IPS-18c (cell line): Measurements from ENCODE around the gene NELFE.
A peak's percentile ranks its signal among the peaks of the same experiment; 100 is the strongest.

ENCODE experiments used
- H3K4me3 ChIP-seq: 2 replicates; pipeline ENCODE4 v1.7.0; 2013; ENCODE audit warnings: low read depth, mild to moderate bottlenecking, low read length, moderate library complexity; ENCODE audit not compliant: insufficient read depth
- H3K9me3 ChIP-seq: one replicate; pipeline ENCODE4 v1.6.1; 2013; ENCODE audit warnings: mild to moderate bottlenecking, low read length, moderate library complexity; ENCODE audit not compliant: control insufficient read depth, insufficient read depth

Gene NELFE

DNA sequence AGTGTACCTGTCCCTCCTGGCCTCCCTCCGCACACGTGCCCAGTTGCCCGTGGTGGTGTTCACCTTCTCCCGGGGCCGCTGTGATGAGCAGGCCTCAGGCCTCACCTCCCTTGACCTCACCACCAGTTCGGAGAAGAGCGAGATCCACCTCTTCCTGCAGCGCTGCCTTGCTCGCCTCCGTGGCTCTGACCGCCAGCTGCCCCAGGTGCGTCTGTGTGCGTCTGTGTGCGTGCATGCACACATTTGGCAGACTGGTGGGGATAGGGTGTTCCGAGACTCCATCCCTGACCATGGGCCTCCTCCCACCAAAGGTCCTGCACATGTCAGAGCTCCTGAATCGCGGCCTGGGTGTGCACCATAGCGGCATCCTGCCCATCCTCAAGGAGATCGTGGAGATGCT is 5.2 kb upstream of the NELFE start:
- no peaks in the 10 kb centered on the region for H3K9me3 ChIP-seq
- H3K4me3 ChIP-seq: no peak overlapping the region

DNA sequence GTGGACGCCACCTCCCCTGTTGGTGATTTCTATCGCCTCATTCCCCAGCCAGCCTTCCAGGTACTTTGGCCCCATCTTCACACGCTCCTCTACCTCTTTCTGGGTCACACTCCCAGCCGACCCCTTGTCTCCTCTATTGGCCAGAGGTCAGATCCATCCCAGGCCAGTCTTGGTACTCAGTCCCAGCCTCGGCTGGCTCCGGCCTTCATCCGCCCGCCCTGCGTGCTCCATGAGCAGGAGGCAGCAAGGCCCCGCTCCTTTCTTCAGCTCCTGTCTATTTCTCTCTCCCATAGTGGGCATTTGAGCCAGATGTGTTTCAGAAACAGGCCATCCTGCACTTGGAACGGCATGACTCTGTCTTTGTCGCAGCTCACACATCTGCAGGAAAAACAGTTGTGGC is 2.8 kb upstream of the NELFE start:
- Histone ChIP-seq H3K9me3 (no peaks in the 10 kb centered on the region), H3K4me3 (no peak overlapping the region)

DNA sequence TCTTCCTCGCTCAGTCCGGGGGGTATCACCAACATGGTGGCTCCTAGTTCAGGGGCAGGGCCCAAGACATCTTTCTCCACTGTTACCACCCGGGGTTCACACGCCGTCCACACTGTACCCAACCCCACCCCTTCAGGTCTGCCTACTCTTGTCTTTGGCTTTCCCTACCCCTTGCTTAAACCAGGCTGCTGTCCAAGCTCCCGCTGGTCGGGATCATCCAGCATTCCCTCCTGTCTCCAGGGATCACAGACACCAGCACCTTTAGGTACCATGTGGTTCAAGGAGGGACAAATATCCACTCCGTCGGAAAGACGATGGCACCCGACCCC is 395 bp downstream of the NELFE start:
- no peaks in the 10 kb centered on the region for H3K9me3 ChIP-seq

DNA sequence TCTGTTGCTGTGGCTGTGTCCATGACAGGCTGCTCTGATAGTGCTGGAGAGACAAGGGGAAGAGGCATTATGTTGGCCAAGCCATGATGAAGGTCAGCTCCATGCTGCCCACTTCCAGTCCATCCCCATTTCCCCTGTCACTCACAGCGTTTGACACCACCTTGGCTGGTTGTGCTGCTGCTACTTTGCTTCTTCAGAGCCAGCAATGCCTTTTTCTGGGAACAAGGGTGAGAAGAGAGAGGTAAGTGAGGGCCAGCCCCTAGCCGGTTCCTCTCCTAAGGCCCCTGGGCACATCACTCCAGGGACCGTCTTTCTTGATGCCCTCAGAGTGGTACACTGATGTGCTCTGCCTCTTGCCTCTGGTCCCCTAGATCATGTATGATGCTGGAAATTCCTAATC is 2.0 kb downstream of the NELFE start:
- Histone ChIP-seq H3K9me3 (no peaks in the 10 kb centered on the region), H3K4me3 (no peak overlapping the region)

More for the DNA sequence above, 395 bp downstream of the NELFE start:
- peak overlapping the region; percentile 86 for H3K4me3 ChIP-seq

DNA sequence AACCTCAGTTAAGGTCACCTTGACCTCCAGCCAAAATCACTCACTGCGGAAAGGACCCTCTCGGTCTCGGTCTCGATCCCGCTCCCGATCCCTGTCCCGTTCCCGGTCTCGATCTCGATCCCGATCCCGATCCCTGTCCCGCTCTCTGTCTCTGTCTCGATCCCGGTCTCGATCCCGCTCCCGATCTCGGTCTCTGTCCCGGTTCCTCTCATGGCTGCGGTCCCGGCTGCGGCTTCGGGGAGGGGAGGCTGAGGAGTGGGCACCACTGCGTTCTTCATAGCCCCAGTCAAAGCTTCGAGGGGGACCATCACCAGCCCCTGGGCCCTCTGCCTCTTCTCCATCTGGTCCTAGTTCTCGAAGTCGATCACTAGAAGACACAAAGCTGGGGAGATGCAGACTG is 4.3 kb downstream of the NELFE start:
- no peaks in the 10 kb centered on the region for H3K9me3 ChIP-seq
- no peak overlapping the region for H3K4me3 ChIP-seq

DNA sequence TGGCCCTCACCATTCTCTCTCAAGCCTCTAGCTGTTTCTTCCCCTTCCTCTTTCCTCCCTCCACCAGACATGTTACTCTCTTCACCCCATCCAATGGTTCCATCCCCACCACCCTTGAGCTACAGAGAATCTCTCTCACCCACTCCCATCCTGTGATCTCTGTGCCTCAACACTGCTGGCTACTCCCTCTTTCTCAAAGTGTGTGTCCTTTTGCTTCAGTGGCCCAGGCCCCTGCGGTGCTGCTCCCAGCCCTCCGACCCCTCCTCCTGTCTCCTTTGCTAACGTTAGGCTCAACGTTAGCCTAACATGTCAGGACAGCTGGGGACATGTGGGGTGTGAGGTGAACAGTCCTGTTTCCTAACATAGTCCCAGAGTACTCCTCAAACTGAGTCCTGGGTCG is 5.9 kb downstream of the NELFE start:
- H3K4me3 ChIP-seq: no peak overlapping the region
- H3K9me3 ChIP-seq: no peaks in the 10 kb centered on the region

DNA sequence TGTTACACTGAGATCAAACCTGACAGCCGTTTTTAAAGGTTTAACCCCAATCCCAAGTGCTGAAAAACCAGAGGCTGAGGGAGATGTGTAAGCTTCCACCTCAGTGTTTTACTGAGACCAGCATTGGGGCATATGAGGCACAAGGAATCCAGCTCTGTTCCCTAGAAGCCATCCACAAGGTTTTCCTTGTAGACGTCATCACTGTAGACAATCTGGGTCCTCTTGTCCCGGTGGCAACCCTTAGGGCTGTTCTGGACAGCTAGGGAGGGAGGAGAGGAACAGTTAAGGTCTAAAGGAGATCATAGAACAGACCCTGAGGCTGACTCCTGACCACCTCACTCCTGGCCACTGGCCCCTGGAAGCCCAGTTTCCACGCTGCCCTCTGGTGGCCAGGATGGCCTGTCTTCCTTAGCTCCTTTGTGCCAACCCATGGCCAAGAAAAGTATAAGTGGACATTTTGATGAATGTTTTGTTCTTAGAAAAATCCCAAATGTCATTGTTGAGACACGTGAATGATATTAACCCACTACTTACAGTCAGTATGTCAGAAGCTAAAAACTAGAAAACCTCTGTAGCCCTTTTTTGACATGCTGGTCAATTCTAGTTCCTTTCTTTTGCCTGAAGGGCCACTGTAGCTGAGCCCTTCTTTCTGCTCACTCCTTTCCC is 6.5 kb downstream of the NELFE start:
- Histone ChIP-seq H3K9me3 (no peaks in the 10 kb centered on the region), H3K4me3 (no peak overlapping the region)

DNA sequence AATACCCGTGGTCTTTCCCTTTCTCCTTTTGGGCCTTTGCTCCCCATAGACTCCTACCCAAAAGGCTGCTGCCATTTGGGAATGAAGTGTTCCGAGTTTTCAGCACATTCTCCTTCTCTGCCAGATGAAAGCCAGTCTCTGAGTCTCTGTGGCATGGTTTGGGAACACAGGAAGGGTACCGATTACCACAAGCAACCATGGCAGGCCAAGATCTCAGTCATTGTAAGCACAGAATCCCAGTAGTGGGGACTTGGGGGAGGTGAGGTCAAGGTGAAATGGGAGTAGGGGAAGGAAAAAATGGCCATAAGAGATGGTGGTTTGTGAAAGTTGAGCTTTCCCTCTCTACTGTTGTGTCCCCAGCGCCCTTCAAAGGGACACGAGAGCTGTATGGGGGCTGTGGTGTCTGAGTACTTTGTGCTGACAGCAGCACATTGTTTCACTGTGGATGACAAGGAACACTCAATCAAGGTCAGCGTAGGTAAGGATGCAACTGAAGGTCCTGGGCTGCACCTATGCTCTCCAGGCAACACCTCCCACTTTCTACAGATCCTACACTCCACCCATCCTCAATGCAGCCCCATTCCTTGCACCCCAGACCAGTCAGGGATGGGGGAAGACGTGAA is 8.7 kb downstream of the NELFE start:
- H3K9me3 ChIP-seq: no peaks in the 10 kb centered on the region

DNA sequence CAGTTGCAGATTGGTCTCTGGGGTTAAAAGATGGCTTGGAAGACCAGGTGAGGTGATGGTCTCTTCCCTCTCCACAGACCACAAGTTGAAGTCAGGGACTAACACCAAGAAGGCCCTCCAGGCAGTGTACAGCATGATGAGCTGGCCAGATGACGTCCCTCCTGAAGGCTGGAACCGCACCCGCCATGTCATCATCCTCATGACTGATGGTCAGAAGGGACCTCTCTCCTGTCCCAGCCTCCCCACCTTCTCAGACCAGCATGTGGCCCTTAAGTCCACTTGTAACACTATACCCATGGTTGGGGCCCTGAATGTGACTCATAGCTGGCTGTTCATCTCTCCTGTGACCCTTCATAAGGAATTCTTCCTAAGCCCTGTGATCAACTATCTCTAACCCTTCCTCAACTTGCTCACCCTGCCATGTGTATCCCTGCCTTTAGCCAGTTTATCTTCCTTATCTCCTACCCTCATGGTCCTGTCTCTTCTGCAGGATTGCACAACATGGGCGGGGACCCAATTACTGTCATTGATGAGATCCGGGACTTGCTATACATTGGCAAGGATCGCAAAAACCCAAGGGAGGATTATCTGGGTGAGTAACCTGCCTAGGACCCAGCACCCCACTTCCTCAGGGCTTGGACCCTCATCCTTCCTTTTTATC is 9.9 kb downstream of the NELFE start:
- Histone ChIP-seq H3K4me3 (no peak overlapping the region), H3K9me3 (no peaks in the 10 kb centered on the region)

More for the DNA sequence above, 8.7 kb downstream of the NELFE start:
- H3K4me3 ChIP-seq: no peak overlapping the region

DNA sequence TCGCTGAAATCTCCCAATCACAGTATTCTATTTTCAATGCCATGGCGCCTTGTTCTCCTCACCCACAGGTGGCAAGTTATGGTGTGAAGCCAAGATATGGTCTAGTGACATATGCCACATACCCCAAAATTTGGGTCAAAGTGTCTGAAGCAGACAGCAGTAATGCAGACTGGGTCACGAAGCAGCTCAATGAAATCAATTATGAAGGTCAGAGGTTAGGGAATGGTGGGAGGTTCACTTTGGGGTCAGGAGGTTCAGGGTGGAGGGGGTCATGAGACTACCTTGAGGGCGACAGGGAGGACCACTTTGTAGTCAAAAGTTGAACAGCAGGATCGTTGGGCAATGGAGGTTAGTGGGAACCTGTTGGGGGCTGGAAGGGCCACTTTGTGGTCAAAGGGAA is 10.5 kb downstream of the NELFE start:
- Histone ChIP-seq H3K9me3 (no peaks in the 10 kb centered on the region), H3K4me3 (no peak overlapping the region)

DNA sequence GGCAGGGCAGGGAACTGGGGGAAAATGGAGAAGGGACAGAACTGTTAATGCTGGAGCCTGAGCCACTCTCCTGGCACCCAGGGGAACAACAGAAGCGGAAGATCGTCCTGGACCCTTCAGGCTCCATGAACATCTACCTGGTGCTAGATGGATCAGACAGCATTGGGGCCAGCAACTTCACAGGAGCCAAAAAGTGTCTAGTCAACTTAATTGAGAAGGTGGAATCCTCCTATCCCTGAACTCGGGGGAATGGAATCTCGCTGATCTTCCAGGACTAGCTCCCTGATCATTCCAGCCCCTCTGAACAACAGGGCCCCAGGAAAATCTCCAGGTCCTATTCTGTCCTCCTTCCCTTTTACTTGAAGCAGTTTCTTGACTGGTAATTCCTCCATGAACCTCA is 10.9 kb downstream of the NELFE start:
- Histone ChIP-seq H3K4me3 (no peak overlapping the region), H3K9me3 (no peaks in the 10 kb centered on the region)

DNA sequence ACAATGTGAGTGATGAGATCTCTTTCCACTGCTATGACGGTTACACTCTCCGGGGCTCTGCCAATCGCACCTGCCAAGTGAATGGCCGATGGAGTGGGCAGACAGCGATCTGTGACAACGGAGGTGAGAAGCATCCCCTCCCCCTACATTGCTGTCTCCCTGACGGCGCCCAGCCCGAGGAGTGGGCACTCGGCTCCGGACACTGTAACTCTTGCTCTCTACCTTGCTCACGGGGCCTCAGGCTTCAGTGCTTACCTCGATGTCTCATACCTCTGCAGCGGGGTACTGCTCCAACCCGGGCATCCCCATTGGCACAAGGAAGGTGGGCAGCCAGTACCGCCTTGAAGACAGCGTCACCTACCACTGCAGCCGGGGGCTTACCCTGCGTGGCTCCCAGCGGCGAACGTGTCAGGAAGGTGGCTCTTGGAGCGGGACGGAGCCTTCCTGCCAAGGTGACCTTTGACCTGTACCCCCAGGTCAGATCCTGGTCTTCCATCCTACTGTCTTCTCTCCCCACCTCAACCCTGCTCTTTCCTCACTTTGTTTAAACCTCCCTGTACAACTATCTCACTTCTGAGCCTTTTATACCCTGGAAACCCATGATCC is 11.6 kb downstream of the NELFE start:
- no peaks in the 10 kb centered on the region for H3K9me3 ChIP-seq
- no peak overlapping the region for H3K4me3 ChIP-seq

DNA sequence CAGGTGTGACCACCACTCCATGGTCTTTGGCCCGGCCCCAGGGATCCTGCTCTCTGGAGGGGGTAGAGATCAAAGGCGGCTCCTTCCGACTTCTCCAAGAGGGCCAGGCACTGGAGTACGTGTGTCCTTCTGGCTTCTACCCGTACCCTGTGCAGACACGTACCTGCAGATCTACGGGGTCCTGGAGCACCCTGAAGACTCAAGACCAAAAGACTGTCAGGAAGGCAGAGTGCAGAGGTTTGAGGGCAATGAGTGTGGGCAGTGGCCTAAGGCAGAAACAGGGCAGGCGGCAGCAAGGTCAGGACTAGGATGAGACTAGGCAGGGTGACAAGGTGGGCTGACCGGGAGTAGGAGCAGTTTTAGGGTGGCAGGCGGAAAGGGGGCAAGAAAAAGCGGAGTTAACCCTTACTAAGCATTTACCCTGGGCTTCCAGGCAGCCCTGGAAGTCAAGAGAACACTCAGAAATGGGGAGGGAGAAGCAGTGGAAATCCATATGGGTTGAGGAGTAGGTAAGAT is 12.3 kb downstream of the NELFE start:
- H3K4me3 ChIP-seq: no peak overlapping the region
- no peaks in the 10 kb centered on the region for H3K9me3 ChIP-seq

DNA sequence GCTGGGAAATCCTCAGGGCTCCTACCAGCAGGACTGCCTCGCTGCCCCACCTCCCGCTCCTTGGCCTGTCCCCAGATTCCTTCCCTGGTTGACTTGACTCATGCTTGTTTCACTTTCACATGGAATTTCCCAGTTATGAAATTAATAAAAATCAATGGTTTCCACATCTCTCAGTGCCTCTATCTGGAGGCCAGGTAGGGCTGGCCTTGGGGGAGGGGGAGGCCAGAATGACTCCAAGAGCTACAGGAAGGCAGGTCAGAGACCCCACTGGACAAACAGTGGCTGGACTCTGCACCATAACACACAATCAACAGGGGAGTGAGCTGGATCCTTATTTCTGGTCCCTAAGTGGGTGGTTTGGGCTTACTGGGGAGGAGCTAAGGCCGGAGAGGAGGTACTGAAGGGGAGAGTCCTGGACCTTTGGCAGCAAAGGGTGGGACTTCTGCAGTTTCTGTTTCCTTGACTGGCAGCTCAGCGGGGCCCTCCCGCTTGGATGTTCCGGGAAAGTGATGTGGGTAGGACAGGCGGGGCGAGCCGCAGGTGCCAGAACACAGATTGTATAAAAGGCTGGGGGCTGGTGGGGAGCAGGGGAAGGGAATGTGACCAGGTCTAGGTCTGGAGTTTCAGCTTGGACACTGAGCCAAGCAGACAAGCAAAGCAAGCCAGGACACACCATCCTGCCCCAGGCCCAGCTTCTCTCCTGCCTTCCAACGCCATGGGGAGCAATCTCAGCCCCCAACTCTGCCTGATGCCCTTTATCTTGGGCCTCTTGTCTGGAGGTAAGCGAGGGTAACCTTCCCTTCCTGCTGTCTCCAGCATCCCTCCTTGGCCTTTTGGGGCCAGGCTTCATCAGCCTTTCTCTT is 13.0 kb downstream of the NELFE start, which contains the start of gene CFB:
TSS of gene CFB (plus strand) at position 589 of the 863 bp plus-strand sequence. CDS start at position 716, 127 bp downstream.
- Histone ChIP-seq H3K9me3 (no peaks in the 10 kb centered on the region), H3K4me3 (no peak within 1 kb of the TSS)

DNA sequence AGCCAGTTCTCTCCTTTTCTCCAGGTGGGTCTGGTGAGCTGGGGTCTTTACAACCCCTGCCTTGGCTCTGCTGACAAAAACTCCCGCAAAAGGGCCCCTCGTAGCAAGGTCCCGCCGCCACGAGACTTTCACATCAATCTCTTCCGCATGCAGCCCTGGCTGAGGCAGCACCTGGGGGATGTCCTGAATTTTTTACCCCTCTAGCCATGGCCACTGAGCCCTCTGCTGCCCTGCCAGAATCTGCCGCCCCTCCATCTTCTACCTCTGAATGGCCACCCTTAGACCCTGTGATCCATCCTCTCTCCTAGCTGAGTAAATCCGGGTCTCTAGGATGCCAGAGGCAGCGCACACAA is 13.6 kb downstream of the NELFE start:
- Histone ChIP-seq H3K9me3 (no peaks in the 10 kb centered on the region), H3K4me3 (no peak overlapping the region)

DNA sequence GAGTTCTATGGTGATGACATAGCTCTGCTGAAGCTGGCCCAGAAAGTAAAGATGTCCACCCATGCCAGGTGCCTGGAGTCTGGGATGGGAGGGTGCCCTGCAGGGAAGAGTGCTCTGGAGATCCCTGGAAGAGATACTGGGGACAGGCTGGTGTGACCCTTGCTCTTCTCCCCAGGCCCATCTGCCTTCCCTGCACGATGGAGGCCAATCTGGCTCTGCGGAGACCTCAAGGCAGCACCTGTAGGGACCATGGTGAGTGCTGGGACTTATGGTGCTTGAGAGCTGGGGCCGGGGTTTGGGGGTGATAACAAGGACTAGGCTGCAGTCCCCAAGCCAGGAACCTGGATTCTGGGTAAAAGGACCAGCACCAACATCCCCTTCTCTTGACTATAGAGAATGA is 15.0 kb downstream of the NELFE start:
- Histone ChIP-seq H3K4me3 (no peak overlapping the region), H3K9me3 (no peaks in the 10 kb centered on the region)

DNA sequence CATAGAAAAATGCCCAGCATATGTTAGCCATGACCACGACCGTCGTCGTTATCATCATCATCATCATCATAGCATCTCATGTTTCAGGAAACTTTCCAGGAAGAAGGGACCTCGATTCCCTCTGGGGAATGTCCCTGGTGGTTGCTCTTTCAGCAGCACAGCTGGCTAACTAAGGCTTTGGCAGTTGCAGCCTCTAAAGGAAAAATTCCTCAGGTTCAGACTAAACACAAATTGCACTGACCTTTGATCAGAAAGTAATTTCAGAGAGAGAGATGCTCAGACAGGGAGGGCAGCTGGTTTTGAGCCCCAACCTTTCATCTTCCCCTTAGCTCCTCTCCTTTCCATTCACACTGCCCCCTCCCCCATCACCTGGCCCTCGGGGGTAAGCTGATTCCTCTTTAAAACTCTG is 18.5 kb downstream of the NELFE start:
- Histone ChIP-seq H3K9me3 (no peaks in the 10 kb centered on the region), H3K4me3 (no peak overlapping the region)
